Measurements from ENCODE around the gene COL4A2.

COL4A2 gene

GRCh38 chr13:110341445-110342244, 34.6 kb downstream of the COL4A2 start:
- DNase-seq = no peak

GRCh38 chr13:110342474-110342873, 35.4 kb downstream of the COL4A2 start:
- no peak for DNase-seq

DNA sequence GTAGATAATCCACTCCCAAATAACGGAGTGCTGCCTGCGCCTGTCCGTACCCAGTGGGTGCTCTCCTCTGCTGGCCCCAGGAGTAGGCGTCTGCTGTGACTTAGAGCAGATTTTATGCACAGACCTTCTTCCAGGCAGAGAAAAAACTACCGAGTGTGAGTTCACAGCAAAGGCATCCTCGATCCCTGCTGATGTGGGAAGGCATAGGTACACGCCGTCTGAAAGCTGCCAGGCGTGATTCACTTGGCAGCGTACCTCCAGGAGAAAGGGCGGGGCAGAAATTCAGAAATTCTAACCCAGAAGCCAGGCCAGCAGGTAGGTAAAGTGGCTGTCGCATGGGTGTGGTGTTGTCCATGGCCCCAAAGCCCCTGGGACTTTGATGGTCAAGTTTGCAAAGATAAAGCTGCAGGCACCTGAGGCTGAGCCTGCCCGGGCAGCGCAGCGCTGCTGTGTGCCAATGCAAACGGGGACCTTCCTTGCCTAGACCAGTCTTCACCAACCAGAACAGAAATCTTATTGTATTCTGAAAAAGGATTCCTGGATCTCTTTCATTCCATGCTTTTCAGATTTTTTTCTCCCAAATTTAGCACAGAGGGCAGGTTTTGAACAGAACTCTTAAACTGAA, 36.3 kb downstream of the COL4A2 start:
- no peak for DNase-seq

GRCh38 chr13:110344320-110344719, 37.2 kb downstream of the COL4A2 start:
- DNase-seq = no peak

DNA sequence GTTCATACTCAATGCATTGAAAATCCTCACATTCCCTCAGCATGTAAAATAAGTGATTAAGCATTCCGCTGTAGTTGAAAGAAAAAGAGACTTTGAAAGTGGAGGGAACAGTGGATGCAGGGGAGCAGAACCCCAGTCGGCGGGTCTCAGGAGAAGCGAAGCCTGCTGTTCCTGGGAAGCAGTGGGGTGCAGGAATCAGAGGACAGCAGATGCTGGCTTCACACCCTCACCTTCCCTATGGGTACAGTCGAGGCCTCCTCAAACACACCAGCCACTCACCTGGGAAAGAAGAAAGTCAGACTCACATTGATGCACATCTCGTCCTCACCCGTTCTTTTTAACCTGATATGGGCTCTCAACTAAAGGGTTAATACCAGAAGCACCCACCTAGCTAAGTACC, 38.2 kb downstream of the COL4A2 start:
- DNase-seq = no peak

- no peak for DNase-seq
Measured at GRCh38 chr13:110345701-110346100, 38.6 kb downstream of the COL4A2 start.

- DNase-seq = no peak
Measured at GRCh38 chr13:110346661-110347067, 39.6 kb downstream of the COL4A2 start.

- no peak for DNase-seq
Measured at GRCh38 chr13:110347088-110347487, 40.0 kb downstream of the COL4A2 start.

DNA sequence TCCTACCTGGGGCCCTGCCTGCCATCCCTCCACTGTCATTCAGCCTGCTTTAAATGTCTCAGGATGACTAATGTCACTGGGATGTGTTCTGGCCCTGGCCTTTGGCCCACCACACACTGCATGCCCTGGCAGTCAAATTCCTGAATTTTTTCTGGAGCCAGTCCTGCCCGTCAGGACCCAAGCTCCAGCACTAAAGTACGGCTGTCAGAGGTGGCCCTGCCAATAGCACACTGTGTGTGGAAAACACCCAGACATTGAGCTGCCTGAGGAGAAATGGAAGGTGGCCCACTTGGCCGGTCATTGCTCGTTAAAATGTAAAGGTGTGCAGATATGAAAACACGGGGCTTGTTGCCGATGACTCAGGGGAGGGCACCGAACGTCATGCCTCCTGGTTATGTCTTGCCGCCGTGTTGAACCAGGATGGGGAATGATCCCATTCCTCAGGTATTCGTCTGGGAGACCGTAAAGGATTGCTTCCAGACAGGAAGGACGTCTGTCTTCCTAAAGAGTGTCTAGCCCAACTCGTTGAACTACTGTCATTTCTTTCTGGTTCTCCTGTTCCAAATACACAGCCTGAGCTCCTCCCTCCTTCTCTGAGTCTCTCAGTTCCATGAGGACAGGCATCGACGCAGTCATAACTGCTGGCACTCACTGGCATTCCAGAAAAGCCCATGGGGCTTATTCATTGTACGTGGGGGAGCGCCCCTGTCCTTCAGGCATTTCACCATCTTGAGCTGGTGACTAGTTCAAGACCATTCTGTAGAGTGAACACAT, 40.6 kb downstream of the COL4A2 start:
- no peak for DNase-seq

- no peak for DNase-seq
Measured at GRCh38 chr13:110348309-110349105, 41.4 kb downstream of the COL4A2 start.

DNA sequence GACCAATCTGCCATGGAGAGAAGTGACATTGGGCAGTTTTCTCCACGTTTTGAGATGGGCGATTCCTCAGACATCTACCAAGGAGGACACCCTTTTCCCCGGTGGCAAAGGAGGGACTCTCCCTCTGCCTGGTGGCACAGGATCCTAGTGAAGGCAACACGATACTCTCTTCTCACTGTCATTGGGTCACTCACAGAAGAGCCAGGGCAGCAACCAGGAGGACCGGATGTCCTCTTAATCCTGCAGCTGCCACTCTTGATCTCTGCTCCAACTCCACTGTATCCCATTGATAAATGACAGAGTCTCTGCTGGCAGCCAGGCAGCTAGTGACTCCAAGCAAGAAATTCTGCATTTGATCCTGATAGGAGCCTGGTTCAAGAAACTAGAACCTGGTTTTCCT, 42.2 kb downstream of the COL4A2 start:
- no peak for DNase-seq

DNA sequence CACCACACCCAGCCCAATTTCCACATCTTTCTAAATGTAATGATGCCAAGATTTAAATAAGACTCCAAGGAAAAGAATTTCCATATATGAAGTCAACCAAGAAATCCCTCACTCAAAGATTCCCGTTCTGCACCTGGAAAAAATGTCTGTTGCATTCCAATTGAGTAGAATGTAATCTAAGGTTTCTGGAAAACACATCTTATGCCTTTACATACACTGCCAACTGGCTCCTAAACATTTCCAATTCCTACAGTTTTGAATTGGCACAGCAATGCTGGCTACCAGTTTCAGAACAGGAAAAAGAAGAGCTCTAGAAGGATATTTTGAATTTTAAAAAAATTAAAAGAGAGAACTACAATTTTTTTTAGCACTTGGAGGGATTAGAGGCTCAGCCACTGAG, 43.0 kb downstream of the COL4A2 start:
- no peak for DNase-seq

DNA sequence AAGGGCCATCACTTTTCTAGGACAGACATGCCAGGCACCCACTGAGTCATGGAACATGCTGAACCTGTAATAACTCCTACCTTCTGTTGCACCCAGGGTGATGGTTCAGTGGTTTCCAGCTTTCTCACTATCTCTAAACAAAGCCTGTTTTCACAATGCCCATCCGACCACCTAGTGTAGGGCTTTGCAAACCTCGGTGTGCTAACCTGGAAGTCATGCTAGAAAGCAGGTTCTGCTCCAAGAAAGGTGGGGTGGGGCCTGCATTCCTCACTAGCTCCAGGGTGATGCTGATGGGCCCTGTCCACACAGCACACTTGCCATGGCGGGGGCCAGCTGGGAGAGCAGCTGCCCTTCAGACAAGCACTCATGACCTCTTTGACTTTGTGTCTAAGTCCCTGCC, 43.4 kb downstream of the COL4A2 start:
- DNase-seq = no peak

DNA sequence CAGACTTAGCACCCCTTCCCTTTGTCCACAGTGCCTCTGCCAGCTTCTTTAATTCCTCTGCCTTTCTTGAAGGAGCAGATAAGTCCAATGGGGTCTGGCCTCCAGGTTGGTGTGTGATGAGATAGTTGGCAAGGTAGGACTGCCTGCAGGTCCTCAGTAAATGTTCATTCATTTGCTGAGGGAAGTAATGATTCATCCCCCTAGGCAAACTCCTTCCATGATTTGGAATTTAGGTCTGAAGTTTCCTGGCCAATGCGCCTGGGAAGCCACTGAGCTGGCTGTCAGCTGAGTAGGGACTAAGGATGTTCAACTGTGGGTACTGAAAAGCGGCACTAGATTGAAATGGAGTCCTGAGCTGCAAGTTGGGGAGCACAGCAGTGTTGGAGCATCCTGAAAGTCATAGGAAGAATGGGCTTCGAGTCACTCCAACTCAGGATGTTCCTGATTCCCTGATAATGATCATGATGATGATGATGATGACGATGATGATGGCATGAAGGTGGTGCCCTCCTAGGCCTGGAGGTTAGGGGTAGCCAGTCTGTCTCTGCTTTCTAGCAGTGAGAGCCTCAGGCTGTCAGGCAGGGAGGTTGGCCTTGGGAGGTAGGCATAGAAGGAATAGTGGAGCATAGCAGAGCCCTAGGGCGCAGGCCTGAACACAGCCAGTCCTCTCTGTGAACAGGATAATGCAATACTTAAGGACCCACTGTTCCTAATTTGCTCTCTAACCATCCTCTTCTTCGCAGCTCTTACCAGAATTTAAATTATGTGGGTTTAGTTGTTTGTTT, 44.7 kb downstream of the COL4A2 start:
- no peak for DNase-seq

DNA sequence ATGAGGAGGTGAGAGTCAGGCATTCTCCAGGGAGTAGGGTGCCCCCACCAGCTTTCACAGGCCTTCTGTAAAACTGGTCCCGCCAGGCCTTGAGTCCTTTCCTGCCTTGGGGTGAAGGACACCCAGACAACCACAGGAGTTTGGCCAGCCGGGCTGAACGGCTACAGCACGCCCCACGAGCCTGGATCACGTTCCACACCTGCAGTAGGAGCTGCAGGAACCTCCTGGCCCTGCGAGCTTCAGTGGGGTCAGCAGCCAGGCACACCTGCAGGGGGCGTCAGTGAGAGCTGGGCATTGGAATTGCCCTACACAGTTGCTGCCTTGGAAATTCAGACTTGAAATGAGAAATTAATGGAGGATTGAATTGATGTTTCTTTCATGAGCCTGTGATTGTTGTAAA, 45.7 kb downstream of the COL4A2 start:
- no peak for DNase-seq

- no peak for DNase-seq
Measured at GRCh38 chr13:110353339-110353977, 46.4 kb downstream of the COL4A2 start.

- DNase-seq = no peak
Measured at GRCh38 chr13:110354123-110354627, 47.1 kb downstream of the COL4A2 start.

DNA sequence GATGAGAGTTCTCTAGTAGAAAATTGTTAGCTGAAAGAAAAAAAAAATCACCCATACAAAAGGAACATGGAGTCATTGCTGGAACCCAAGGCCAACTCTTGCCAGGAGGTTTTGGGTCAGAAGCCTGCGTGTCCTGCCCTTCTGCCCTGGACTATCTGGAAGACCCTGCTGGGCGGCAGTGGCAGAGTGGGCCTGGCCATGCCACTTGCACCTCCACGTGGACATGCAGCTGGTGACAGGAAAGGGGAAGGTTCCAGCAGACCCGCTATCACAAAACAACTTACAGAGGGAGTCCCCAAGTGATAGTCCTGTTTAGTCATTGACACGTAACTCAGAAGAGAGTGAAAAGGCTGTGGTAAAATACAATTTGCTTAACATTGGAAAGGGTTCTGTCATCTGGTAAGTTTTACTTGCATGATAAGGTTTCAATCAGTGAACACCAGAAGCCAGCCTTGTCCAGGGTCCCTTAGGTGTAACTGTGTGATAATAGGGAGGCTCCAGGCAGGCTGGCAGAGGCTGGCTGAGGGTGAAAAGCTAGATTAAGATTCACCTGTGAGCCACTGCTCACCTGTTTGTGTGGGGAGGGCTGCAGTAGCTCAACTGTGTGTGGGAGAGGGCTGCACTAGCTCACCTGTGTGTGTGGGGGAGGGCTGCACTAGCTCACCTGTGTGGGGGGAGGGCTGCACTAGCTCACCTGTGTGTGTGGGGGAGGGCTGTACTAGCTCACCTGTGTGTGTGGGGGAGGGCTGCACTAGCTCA, 47.8 kb downstream of the COL4A2 start:
- DNase-seq = no peak

DNA sequence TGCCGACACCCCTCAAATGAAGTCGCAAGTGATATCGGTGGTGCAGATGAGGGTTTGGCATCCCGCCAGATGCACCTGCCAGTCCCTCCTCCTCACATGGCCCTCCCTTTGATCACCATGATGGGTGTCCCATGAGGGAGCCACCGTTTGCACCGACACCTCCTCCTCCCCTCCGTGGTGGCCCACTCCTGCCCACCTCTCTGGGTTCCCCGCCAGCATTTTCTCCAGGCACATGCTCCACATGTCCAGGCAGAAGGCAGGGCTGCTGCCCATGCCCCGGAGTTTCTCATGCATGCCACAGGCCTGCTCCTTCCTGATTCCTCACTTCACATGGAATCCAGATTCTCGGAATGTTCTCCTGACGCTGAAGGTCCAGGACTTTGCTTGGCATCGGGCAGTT, 49.3 kb downstream of the COL4A2 start:
- no peak for DNase-seq

DNA sequence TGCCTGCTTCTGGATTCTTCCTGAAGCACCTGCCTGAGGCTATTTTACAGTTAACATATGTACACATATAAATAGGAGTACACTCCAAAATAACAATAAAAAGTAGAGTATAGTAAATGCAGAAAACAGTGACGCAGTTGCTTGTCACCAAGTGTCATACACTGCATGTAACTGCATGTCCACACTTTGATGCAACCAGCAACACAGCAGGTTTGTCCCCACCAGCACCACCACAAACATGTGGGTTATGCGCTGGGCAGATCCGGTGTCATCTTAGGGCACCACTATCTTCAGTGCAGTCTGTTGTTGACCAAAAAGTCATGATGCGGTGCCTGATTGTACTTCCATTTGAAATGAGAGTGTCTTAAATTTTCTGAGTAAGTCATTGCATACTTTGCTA, 51.3 kb downstream of the COL4A2 start:
- DNase-seq = no peak

GRCh38 chr13:110359840-110360301, 52.8 kb downstream of the COL4A2 start:
- no peak for DNase-seq
